HTERT RPE-1 (cell line): ENCODE results near the gene PSMD3.

Experiments
- in situ Hi-C: fragments of 300-500 bp; cut with MboI; formaldehyde crosslinking; loops from 4 replicates; pipeline ENCODE4 v1.14.3; 2020; ENCODE audit warnings: low sequenced_read_pairs

Gene PSMD3

DNA sequence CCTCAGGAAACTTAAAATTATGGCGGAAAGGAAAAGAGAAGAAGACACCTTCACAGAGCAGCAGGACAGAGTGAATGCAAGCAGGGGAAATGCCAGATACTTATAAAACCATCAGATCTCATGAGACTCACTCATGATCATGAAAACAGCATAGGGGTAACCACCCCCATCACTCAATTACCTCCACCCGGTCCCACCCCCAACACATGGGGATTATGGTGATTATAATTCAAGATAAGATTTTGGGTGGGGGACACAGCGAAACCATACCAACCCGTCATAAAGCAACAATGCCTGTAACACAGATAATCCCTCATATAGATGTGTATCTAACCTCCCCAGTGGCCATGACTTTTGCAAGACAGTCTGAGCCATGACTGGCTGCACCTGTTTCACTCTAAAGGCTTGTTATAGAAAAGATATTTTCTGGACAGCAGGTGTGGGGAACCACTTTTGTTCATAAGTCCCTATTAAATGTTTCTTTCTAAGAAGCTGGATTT lies 24.8 kb upstream of the PSMD3 start:
- in situ Hi-C loops = no loop called here

DNA sequence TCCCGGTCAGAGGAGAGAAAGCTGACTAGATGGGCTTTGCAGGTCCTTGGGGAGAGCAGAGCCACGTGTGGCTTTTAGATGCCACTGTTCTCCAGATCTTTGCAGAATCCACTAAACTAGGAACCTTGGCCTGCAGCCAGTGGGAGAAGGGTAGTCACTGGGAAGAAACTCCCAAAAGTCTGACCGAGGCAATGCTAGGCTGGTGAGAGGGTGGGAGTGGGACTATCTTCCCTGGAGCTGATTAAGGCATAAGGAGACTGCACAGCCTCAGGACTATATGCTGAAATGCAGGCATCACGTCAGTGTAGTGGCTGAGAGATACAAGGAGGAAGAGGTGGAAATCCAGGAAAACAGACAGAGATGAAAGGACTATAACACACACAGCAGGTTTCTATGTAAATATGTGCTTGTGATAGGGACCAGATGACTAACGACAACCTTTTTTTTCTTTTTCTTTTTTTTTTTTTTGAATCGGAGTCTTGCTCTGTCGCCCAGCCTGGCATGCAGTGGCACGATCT lies 20.0 kb upstream of the PSMD3 start:
- in situ Hi-C loops = no loop called here

DNA sequence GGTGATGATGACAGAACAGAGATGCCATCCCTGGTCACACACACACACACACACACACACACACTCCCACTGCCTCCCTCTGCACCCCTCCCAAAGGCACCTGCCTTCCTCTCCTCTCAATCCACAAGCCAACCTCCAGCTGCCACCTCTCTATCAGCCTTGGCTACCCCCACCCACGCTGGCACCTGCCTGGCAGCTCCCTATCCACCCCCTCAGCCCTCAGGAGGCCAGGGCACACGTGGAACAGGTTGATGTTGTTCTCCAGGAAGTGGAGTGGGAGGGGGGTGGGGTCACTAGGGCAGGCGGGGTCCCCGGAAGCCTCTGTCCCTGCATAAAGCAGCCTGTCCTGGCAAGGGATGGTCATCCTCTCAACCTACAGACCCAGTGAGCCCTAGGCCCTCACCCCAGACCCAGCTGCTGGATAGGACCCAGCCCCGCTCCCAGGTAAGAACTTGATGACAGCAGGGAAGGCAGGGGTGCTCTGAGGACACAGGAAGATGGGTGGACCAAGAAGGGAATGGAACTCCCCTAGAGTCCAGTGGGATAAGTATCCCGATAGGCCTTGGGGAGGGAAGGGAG lies 17.9 kb upstream of the PSMD3 start, which contains the start of gene GSDMA:
TSS of gene GSDMA (plus strand) at position 363 of the 579 bp plus-strand sequence. CDS start 2,684 bp downstream, outside the sequence.
- in situ Hi-C loops = no loop called here

DNA sequence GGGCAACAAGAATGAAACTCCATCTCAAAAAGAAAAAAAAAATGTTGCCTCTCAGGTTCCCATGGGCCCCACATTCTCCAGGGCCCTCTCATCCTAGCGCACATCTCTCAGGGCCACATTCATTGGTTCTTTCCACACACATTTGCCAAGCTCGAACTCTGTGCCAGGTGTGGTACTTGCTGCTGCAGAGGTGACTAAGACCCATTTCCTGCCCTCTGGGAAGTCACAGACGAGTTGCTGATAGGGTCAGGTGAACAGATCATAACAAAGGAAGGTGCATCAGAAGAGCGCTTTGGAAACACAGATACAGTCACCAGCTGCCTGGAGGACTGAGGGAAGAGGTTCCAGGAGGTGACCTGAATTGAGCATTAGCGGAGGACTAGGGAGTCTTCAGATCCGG lies 16.8 kb upstream of the PSMD3 start:
- in situ Hi-C loops = no loop called here

DNA sequence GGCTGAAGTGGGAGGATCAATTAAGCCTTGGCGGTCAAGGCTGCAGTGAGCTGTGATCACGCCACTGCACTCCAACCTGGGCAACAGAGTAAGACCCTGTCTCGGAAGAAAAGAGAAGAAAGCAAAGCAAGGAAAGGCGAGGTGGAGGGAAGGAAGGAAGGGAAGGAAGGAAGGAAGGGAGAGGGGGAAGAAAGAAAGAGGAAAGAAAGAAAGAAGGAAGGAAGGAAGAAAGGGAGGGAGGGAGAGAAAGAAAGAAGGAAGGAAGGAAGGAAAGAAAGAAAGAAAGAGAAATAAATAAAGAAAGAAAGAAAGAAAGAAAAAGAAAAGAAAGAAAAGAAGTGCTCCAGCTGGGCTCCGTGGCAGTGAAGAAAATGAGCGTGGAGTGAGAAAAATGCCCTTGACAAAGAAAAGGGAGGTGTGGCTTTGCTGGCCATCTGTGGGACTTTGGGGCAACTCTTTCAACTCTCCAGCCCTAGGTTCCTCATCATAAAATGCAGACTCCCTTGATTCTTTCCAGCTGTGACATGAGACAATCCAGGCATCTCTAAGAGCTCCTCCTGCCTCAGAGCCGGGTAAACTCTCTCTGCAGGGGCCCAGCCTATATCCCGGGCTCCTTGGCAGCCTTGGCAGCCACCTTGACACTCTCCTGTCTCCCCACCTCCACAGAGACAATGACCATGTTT lies 15.4 kb upstream of the PSMD3 start:
- in situ Hi-C loops = no loop called here

DNA sequence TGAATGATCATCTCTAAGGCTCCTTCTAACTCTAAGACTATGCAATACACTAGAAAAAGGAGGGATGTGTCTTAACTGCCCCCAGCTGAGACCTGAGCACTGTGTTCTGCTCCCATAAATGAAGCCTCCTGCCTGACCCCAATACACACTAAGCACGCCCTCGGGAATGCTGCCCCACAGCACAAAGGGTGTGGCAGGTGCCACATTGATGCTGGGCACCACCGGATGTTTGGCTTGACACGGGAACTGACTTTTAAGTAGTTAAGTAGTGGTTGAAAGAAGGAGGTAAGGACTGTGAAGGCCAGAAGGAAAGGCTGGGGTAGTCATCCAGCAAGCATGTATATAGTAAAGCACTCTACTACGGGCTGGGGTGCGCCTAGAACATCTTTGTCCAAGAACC lies 13.8 kb upstream of the PSMD3 start:
- in situ Hi-C loops = no loop called here

DNA sequence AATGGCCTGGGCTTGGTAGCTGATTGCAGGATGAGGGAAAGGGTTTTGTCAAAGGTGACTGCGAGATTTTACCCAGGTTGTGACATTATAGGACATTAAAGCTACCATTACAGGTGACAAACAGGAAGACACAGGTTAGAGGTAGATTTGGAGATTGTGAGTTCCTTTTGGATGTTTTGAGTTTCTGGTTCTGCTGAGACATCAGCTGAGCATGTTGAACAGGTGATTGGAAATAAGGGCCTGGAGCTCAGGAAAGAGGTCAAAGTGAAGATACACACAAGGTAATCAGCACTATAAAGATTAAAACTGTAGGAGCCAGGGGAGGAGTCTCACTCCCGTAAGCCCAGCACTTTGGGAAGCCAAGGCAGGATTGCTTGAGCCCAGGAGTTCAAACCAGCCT lies 11.8 kb upstream of the PSMD3 start:
- in situ Hi-C loops = no loop called here

DNA sequence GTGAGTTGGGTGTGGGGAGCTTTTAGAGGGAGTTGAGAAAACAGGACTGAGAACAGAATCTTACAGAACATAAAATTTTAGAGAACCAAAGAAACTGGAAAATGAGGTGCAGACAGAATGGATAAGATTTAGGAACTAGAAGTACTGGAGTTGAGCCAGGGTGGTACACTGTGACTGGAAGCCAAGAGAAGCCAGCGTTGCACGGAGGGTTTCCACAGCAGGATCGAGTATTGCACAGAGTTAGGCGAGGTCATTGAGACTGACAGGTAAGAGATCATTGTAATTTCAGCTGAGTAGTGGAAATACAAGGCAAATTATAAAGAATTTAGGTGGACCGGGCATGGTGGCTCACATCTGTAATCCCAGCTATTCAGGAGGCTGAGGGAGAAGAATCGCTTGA lies 11.2 kb upstream of the PSMD3 start:
- in situ Hi-C loops = no loop called here

DNA sequence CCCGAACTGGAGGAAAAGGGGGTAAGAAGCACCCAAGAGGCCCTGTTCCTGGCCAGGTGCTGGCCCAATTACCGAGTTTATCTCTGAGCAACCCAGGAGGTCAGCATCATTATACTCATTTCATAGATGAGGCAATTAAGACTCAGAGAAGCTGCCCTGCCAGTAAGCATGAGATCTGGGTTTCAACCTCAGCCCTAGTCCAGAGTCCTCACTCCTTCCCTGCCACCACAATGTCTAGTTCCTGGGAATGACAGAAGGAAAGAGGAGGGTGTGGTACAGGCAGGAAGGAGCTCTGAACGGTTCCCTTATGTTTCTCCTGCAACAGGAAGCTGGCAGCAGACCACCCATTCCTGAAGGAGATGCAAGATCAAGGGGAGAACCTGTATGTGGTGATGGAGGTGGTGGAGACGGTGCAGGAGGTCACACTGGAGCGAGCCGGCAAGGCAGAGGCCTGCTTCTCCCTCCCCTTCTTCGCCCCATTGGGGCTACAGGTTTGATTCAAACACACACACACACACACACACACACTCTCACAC lies 10.4 kb upstream of the PSMD3 start:
- in situ Hi-C loops = no loop called here

DNA sequence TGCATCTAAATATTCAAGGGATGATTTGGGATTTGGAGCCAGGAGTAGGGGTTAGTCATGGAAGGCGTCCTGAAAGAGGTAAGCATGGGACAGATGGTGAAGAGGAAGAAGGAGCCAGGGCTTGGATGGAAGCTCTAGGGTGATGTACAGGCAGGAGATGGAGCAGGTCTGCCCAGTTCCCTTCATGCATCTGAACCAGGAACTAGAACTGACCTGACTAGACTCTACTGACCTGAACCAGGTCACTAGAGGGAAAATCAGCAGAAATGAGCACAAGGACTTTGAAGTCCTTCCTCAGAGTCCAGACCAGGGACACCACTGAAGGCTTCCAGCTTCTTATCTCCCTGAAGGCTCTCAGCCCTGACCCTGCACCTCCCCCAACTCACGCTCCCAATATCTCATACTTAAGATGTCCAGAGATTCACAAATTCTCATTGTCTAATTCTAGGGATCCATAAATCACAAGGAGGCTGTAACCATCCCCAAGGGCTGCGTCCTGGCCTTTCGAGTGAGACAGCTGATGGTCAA lies 9.5 kb upstream of the PSMD3 start:
- in situ Hi-C loops = no loop called here

DNA sequence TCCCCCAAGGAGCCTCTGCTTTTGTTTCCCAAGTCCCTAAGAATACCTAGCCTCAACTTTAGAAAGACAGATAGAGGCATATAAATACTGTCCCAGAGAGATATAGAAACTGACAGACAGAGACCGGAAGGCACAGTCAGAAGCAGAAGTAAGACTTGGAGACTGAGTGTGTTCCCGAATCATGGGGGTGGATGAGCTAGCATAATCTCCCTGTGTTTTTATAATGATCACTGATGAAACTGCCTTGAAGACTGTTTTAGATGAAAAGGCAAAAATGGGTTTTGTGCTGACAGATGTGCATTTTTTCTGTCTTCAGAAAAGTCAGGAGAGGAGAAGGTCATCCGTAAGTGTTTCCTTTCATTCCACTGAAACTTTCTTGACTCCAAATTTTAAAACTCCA lies 8.3 kb upstream of the PSMD3 start:
- in situ Hi-C loops = no loop called here

DNA sequence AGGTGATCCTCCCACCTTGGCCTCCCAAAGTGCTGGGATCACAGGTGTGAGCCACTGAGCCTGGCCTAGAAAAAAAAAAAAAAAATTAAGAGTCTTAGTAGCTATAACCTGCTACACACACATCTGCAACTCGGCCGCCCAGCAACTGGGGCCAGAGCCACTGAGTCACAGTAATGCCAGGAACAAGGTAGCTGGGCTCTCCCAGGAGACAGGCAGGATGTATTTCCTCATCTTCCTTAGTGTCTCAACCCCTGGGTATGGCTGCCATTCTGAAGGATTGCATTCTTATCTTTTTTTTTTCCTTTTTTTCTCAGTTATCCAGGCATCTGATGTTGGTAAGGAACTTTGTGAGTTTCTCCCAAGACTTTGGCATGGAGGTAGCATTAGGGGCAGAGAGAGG lies 7.1 kb upstream of the PSMD3 start:
- in situ Hi-C loops = no loop called here

DNA sequence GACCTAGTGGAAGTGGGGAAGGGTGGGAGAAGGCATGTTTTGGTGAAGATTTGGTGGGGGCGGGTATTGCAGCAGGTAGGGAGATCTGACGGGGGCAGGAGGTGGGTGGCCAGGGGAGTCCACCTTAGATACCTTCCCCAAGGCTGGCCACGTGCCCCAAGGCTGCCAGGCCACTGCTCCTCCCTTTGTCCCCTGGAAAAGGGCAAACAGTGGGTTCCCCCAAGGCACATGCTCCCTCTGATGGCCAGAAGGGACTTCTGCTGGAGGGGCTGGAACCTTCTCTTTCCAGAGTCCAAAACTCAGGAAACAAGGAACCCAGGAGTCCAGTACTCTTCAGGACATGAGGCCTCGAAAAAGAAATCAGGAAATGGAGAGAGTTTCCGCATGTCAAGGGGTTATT lies 6.2 kb upstream of the PSMD3 start:
- in situ Hi-C loops = no loop called here

DNA sequence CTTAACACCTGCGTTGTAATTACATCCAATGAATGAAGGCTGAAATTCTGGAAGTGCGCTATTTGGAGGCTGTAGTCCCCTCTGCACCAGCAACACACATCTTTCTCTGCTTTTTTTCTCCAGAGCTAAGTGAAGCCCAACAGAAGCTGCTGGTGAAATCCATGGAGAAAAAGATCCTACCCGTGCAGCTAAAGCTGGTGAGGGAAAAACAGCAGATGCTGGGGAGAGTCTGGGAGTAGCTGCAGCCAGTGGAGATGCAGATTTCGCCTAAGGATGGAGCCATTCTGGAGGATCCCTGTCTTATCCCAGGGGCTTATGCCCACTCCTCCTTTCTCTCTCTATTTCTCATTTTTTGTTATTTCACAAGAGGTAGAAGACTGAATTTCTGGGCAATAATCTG lies 4.8 kb upstream of the PSMD3 start:
- in situ Hi-C loops = no loop called here

DNA sequence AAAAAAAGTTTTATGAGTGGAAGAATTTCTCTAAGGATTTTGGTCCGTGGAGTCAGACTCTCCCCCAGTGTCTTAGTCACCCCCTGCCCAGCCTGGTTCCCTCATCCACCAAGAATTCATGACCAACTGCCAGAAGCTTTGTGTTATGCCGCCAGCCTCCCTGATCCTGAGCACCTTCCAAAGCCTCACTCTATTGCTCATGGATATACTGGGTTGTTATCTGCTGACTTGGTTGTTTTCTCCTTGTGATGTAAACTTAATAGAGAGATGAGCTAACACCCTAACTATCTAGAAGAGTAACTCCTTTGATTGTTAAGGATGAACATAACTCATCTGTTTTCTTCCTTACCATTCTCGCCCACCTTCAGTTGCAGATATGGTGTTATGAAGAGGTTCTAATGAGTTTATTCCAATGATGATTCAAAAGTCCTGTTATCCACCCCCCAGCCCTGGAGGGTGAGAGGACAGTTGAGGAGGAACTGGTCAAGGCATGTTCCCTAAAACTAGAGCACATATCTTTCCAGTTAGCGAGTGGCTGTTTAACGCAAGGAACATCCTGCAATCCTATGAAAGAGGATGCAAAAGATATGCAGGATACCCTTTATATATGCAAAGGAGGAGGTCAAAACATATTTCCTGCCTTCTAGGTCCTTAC lies 1.5 kb upstream of the PSMD3 start:
- in situ Hi-C loops = no loop called here

DNA sequence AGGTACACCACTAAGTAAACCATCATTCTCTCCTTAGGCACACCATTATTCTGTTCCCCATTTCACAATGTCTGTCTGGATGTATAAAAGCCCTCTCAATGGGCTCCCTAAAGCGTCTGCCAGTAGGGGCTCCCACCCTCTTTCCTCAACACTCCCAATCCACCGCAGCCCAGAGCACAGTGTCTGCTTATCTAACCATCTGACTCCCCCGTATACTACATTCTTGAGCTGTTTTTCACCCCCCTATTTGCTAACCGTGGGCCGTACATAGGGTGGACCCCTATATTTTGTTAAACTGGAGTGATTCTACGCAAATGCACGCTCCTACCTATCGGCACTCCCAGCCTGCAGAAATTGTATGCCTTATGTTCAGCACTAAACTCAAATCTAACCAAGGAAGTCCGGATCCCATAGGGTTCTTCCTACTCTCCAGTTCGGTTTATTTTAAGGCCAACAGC lies 685 bp upstream of the PSMD3 start:
- in situ Hi-C loops = no loop called here

DNA sequence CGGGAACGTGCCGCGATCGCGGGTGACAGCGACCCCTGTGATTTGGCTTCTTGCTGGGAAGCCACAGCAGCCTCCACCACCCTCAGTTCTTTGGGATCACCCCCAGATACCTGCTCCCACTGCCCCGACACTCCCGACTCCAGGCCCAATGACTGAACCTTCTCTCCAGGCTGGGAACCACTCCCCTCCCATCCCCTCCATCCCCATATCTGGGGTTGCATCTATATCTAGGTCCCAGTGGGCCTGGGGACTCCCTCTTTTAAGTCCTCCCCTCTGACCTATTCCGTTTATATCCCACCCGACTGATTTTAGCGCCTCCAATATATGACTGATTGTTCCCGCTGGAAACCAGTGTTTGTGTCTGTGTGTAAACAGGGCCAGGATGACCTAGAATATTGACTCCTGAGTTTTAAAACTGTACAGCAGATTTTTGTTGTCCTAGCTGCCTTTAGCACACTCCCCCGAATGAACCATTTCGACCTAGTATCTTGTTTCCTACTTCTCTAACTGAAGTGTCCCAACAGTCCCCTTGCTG lies 667 bp downstream of the PSMD3 start:
- in situ Hi-C loops = no loop called here

DNA sequence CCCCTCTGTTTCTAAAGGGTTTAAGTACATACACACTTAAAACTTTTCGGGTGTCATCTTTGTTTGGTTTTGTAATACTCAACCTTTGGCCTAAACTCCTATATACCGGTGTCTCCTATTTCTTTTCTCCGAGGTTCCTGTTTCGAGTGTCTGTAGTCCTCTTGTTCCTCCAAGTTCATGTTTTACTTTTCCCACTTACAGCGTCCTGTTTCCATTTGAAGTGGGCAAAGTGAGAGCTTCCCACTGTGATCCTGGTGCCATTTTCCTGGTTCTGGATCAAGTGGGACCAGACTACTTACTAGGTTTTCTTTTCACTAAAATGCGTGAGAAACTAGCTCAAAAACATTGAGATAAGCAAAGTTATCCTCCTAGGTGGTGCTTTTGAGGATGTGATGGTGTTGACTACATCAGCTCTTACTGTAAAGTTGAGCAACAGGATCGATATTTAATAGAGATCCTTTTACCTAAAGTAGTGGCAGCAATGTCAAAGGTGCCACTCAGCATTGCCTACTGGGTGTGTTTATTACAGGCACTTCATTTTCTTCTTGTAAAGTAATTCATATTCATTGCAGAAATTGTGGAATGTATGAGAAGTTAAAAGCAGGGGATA lies 1.3 kb downstream of the PSMD3 start:
- in situ Hi-C loops = no loop called here

DNA sequence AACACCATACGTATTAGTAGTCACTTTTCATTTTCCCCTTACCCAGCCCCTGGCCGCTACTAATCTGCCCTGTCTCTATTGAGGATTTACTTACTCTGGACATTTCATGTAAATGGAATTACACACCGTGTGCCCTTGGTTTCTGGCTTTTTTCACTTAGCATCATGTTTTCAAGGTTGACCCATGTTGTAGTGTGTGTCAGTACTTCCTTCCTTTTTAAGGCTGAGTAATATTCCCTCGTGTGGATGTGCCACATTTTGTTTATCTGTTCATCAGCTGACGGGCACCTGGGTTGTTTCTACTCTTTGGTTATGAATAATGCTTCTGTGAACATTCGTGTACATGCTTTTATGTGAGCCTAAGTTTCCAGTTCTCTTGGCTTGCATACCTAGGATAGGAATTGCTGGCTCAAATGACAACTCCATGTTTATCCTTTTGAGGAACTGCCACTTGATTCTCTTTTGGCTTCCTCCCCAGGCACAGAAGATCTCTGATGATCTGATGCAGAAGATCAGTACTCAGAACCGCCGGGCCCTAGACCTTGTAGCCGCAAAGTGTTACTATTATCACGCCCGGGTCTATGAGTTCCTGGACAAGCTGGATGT lies 7.7 kb downstream of the PSMD3 start:
- in situ Hi-C loops = no loop called here

DNA sequence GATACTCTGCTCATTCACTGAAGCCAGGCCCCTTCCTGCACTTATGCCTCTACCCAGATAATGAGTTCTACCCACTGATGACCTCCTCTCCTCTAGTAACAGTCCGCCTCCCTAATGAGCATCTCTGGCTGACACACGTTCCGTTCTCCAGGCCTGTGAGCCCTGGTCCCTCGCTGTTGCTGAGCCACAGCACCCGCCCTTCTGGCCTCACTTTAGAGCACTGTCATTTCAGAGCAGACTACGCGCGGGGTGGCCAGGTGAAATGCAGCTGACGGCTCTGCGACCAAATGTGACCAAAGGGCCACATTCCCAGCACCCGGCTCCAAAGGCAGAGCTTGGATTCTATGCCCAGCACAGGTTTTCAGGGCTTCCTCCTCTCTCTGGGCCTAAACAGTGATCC lies 13.8 kb downstream of the PSMD3 start:
- in situ Hi-C loops = no loop called here
